ENCODE measurements around the gene PGAM5.
"Not testable (repeated sequence)": the region's sequence is repeated elsewhere in the genome, so short reads cannot be mapped to it uniquely, and the experiment has no call there.

PGAM5 gene

GRCh38 chr12:132689227-132689626 lies 21.4 kb upstream of the PGAM5 start:
- no peak for DNase-seq (ENCODE audit: low read depth)

- no peak for DNase-seq (ENCODE audit: low read depth)
These were observed 20.5 kb upstream of the PGAM5 start for GRCh38 chr12:132690112-132690511.

- not testable (repeated sequence) for DNase-seq (ENCODE audit: low read depth)
These were observed 18.6 kb upstream of the PGAM5 start for GRCh38 chr12:132692030-132692429.

GRCh38 chr12:132694888-132695287 lies 15.8 kb upstream of the PGAM5 start:
- DNase-seq (ENCODE audit: low read depth) = not testable (repeated sequence)

GRCh38 chr12:132695431-132695830 lies 15.2 kb upstream of the PGAM5 start:
- DNase-seq (ENCODE audit: low read depth) = no peak

- no peak for DNase-seq (ENCODE audit: low read depth)
These were observed 12.3 kb upstream of the PGAM5 start for GRCh38 chr12:132698341-132698740.

- DNase-seq (ENCODE audit: low read depth) = no peak
These were observed 10.3 kb upstream of the PGAM5 start for GRCh38 chr12:132700212-132700822.

- no peak for DNase-seq (ENCODE audit: low read depth)
These were observed 8.0 kb upstream of the PGAM5 start for GRCh38 chr12:132702640-132703039.

GRCh38 chr12:132703641-132704040 lies 7.0 kb upstream of the PGAM5 start:
- DNase-seq (ENCODE audit: low read depth) = no peak

GRCh38 chr12:132707241-132707640 lies 3.4 kb upstream of the PGAM5 start:
- DNase-seq (ENCODE audit: low read depth) = no peak

- DNase-seq (ENCODE audit: low read depth) = no peak
These were observed 2.5 kb upstream of the PGAM5 start for GRCh38 chr12:132708150-132708549.

GRCh38 chr12:132710043-132710404 lies 618 bp upstream of the PGAM5 start:
- DNase-seq (ENCODE audit: low read depth) = no peak

- no peak for DNase-seq (ENCODE audit: low read depth)
These were observed 620 bp downstream of the PGAM5 start for GRCh38 chr12:132711080-132711843.

- no peak for DNase-seq (ENCODE audit: low read depth)
These were observed 2.5 kb downstream of the PGAM5 start for GRCh38 chr12:132713123-132713522.

GRCh38 chr12:132715874-132716273 lies 5.2 kb downstream of the PGAM5 start:
- no peak for DNase-seq (ENCODE audit: low read depth)

- no peak for DNase-seq (ENCODE audit: low read depth)
These were observed 5.7 kb downstream of the PGAM5 start for GRCh38 chr12:132716356-132716755.

GRCh38 chr12:132717011-132717410 lies 6.4 kb downstream of the PGAM5 start:
- no peak for DNase-seq (ENCODE audit: low read depth)

GRCh38 chr12:132717531-132718387 lies 7.1 kb downstream of the PGAM5 start:
- DNase-seq (ENCODE audit: low read depth) = no peak

GRCh38 chr12:132718644-132719043 lies 8.0 kb downstream of the PGAM5 start:
- no peak for DNase-seq (ENCODE audit: low read depth)

GRCh38 chr12:132719141-132719953 lies 8.7 kb downstream of the PGAM5 start:
- no peak for DNase-seq (ENCODE audit: low read depth)

GRCh38 chr12:132719954-132720324 lies 9.3 kb downstream of the PGAM5 start:
- no peak for DNase-seq (ENCODE audit: low read depth)

All from stimulated activated CD8-positive, alpha-beta memory T cell treated with anti-CD3 and anti-CD28 coated beads, Interleukin-15, amount 100 ng/mL, for 24 hours (primary cell).